ENCODE results near the gene GALNS.
"Not testable (repeated sequence)": the region's sequence is repeated elsewhere in the genome, so short reads cannot be mapped to it uniquely, and the experiment has no call there.

Gene GALNS

DNA sequence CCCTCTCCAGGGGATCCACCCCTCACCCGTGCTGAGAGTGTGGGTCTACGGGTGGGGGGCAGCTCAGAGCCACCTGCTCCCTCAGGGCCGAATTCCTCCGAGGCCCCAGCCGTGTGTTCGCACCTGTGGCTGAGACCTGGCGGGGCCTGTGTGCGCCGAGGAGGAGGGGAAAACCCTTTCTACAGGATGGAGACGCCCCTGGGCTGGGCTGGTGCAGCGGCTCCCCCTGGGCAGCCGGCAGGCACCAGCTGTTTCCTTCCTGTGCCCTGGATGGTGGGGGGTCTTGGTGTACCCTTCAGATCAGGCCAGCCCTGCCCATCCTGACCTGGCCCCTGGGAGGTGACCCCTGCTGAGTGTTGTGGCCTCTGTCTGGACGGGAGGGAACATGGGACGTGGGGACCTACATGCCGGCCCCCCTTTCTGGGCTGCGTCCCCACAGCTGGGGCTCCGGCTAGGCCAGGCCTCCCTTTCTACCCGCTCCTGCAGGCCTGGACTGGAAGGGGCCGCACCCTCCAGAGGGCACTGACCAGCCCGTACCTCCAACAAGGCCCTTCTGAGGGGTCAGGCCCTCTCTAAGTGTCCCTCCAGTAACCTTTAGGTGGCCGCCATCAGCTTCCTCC lies 38.0 kb upstream of the GALNS start:
- Mint-ChIP-seq H3K27me3 (no peaks in the 10 kb centered on the region), H3K4me3 (no peak overlapping the region)

DNA sequence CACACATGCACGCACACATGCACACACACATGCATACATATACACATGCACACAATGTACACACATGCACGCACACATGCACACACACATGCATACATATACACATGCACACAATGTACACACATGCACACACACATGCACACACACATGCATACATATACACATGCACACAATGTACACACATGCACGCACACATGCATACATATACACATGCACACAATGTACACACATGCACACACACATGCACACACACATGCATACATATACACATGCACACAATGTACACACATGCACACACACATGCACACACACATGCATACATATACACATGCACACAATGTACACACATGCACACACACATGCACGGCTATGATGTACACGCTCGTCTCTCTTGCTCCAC lies 37.5 kb upstream of the GALNS start:
- intact Hi-C loops (cut with micrococcal nuclease); H3K4me1 Mint-ChIP-seq (ENCODE audit: low read depth); H3K27me3 Mint-ChIP-seq: not testable (repeated sequence)

More for the DNA sequence above, 38.0 kb upstream of the GALNS start:
- H3K9me3 Mint-ChIP-seq: peaks cover 16% of the 10 kb centered on the region
- intact Hi-C loops (cut with micrococcal nuclease): no loop called here
- H3K36me3 Mint-ChIP-seq (ENCODE audit: low read depth): peaks cover 87% of the 10 kb centered on the region
- no peaks in the 10 kb centered on the region for H3K4me1 Mint-ChIP-seq (ENCODE audit: low read depth)
- H3K27ac Mint-ChIP-seq: no peak overlapping the region

DNA sequence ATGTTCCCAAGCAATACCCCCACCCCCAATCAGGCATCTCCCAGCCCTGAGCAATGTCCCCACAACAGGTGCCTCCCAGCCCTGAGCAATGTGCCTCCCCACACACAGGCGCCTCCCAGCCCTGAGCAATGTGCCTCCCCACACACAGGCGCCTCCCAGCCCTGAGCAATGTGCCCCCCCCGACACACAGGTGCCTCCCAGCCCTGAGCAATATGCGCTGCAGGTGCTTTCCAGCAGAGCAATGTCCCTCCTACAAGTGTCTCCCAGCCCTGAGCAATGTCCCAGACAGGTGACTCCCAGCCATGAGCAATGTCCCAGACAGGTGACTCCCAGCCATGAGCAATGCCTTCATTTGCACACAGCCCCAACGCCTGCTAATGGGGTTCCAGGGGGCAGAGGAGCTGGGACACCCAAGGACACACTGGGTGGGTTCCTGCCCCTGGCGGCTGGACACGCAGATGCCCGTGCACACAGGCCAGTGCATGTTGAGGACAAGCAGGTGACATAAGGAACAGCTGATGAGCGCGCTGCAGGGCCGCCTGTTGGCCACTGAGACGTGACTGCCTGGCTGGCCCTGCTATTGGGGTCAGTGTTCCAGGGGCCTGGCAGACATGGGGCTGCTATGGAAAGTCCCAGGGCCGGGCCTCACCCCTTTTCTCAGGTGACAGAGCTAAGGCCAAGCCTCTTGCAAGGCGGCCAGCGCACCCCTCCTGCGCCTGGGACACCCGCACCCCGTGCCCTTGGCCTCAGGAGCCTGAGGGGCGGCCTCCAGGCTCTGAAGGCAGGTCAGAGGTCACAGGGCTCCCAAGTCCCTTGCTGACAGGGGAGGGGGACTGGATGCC lies 36.6 kb upstream of the GALNS start:
- Mint-ChIP-seq H3K4me1 (ENCODE audit: low read depth) (no peaks in the 10 kb centered on the region), H3K4me3 (no peak overlapping the region), H3K9me3 (peaks cover 21% of the 10 kb centered on the region), H3K27ac (no peak overlapping the region), H3K36me3 (ENCODE audit: low read depth) (peaks cover 87% of the 10 kb centered on the region), H3K27me3 (no peaks in the 10 kb centered on the region)
- intact Hi-C loops (cut with micrococcal nuclease): no loop called here

More for the DNA sequence above, 37.5 kb upstream of the GALNS start:
- H3K27ac Mint-ChIP-seq, H3K4me3 Mint-ChIP-seq: not testable (repeated sequence)
- H3K9me3 Mint-ChIP-seq: peaks cover 21% of the 10 kb centered on the region
- peaks cover 87% of the 10 kb centered on the region for H3K36me3 Mint-ChIP-seq (ENCODE audit: low read depth)

DNA sequence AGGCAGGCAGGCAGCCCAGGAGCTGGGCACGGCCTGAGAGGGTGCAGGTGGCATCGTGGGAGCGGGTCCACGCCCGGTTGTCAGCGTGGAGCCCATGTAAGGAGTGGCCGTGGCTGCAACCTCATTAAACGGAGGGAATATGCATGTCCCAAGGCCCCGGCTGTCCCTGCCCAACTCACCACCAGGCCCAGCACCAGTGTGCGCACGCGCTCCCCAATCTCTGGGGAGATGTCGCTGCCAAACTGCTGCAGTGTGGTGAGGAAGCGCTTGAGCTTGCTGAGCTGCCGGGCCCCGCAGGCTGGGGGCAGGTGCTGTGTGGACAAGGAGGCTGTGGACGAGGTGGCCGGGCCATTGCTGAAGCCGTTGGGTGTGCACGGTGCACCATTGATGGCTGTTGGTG lies 35.3 kb upstream of the GALNS start:
- H3K27me3 Mint-ChIP-seq: no peaks in the 10 kb centered on the region
- no peak overlapping the region for H3K4me3 Mint-ChIP-seq
- intact Hi-C loops (cut with micrococcal nuclease): no loop called here

DNA sequence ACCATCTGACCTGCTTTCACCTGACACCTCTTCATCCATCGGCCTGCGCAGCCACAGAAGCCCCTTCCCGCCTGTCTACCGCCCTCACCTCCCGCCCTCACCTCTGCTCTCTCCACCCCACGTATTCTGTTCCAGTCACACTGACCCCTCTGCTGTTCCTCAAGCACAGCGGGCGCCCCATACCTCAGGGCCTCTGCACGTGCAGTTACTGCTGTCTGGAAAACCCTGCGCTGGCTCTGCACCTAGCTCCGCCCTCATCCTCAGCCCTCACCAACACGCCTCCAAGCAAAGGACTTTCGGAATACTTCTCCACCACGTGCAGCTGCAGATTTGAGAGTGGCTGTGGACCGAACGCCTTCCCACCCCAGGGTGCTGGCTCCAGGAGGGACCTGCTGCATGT lies 34.3 kb upstream of the GALNS start:
- no peaks in the 10 kb centered on the region for H3K27me3 Mint-ChIP-seq
- H3K27ac Mint-ChIP-seq: no peak overlapping the region
- peaks cover 84% of the 10 kb centered on the region for H3K36me3 Mint-ChIP-seq (ENCODE audit: low read depth)
- intact Hi-C loops (cut with micrococcal nuclease): no loop called here
- H3K4me1 Mint-ChIP-seq (ENCODE audit: low read depth): no peaks in the 10 kb centered on the region
- peaks cover 21% of the 10 kb centered on the region for H3K9me3 Mint-ChIP-seq
- no peak overlapping the region for H3K4me3 Mint-ChIP-seq

More for the DNA sequence above, 35.3 kb upstream of the GALNS start:
- Mint-ChIP-seq H3K4me1 (ENCODE audit: low read depth) (no peaks in the 10 kb centered on the region), H3K9me3 (peaks cover 21% of the 10 kb centered on the region), H3K36me3 (ENCODE audit: low read depth) (peaks cover 84% of the 10 kb centered on the region), H3K27ac (no peak overlapping the region)

DNA sequence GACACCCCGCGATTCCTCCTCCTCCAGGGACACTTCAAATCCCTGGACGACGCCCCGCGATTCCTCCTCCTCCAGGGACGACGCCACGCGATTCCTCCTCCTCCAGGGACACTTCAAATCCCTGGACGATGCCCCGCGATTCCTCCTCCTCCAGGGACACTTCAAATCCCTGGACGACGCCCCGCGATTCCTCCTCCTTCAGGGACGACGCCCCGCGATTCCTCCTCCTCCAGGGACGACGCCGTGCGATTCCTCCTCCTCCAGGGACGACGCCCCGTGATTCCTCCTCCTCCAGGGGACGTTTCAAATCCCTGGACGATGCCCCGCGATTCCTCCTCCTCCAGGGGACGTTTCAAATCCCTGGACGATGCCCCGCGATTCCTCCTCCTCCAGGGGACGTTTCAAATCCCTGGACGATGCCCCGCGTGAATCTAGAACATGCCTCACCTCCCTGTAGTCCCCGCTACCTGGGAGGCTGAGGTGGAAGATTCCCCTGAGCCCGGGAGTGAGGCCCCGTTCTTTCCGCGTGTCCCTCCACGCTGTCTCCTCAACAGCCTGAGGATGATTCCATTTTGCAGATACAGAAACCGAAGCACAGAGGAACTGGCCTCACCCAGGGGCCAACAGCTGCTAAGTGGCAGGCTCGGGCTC lies 33.1 kb upstream of the GALNS start:
- H3K27me3 Mint-ChIP-seq; H3K4me3 Mint-ChIP-seq; H3K27ac Mint-ChIP-seq; intact Hi-C loops (cut with micrococcal nuclease); H3K4me1 Mint-ChIP-seq (ENCODE audit: low read depth): not testable (repeated sequence)
- peaks cover 21% of the 10 kb centered on the region for H3K9me3 Mint-ChIP-seq
- peaks cover 84% of the 10 kb centered on the region for H3K36me3 Mint-ChIP-seq (ENCODE audit: low read depth)

DNA sequence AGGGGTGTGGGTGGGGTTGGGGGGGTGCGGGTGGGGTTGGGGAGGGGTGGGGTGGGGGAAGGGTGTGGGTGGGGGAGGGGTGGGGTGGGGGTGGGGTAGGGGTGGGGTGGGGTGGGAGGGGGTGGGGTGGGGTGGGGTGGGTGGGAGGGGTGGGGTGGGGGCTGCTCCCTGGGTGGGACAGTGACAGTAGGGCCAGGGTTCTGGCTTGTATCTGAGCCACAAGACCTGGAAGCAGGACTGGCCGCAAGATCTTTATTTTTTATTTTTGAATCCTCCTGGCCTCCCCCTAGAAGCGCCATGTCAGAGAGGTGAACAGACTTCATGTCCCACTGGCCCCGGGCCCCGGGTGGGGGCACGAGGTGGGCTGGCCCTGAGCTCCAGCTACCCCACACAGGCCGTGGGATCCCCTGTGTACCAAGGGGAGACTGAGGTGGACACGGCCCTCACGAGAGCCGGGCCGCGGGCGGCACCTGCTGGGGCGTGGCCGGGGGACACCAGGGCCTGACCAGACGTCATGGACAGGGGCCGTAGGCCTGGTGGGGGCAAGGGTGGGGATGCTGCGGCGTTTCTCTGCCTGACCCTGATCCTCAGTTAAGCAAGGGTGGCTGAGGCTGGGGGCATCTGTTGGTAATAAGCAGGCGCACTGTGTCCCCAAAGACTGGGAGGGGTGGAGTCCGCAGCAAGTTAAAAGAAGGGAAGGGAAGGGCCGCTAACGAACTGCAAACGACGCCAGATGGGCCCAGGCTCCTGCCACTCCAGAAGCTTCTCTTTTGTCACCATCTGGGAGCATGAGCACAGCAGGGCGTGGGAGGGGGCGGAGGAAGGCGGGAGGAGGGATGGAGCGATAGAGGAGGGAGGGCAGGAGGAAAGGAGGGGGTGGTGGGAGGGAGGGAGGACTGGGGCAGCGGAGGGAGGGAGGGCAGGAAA lies 32.0 kb upstream of the GALNS start:
- Mint-ChIP-seq H3K4me1 (ENCODE audit: low read depth) (no peaks in the 10 kb centered on the region), H3K27ac (no peak overlapping the region), H3K36me3 (ENCODE audit: low read depth) (peaks cover 91% of the 10 kb centered on the region), H3K9me3 (peaks cover 21% of the 10 kb centered on the region), H3K4me3 (no peak overlapping the region), H3K27me3 (no peaks in the 10 kb centered on the region)
- intact Hi-C loops (cut with micrococcal nuclease): no loop called here

DNA sequence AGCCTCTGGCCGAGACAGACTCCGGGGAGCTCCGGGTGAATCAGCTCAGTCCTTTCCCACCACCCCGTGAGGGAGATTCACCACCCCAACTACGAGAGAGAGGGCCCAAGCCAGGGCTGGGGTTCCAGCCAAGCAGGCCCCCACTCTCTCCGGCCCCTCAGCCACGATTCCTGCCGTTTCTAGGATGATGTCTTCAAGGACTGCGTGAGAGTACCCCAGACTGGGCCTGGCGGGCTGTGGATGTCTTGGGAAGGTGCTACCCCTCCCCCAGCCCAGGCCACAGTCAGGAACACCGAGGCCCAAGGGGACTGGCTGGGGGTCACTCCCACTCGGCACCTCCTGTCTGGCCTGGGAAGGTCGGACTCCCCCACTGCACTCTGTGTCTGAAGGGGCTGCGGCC lies 31.3 kb upstream of the GALNS start:
- Mint-ChIP-seq H3K27me3 (no peaks in the 10 kb centered on the region), H3K4me1 (ENCODE audit: low read depth) (peaks cover 4% of the 10 kb centered on the region), H3K9me3 (peaks cover 21% of the 10 kb centered on the region), H3K4me3 (no peak overlapping the region), H3K36me3 (ENCODE audit: low read depth) (peaks cover 94% of the 10 kb centered on the region), H3K27ac (no peak overlapping the region)
- intact Hi-C loops (cut with micrococcal nuclease): no loop called here

DNA sequence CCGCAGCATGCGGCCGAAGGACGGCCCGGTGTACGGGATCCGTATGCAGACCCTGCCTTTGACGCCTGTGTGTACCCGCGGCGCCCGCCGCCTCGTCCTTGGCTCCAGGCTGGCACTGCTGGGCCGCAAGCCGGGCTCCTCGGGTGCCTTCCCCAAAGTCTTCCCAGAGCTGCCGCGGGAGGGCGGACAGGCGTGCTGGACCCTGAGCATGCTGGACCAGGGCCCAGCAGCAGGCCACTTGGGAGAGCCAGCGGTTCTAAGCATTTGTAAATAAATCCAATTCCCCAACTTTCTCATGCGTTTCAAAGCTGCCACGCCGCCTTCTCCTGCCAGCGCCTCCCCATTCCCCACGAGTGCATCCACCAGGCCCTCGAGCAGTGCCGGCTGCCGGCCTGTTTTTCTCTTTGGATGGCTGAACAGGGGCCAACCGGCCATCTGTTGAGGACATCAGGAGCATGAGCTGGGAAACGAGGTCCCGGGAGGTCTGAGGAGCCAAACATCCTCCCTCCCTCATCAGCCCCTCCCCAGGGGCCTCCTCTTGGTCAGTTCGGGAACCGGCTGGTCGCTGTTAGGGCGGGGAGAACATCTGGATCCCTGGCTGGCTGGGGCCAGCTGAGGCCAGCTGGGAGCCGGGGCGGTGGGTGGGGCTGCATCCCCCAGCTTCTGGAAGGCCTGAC lies 30.2 kb upstream of the GALNS start:
- H3K4me1 Mint-ChIP-seq (ENCODE audit: low read depth): peaks cover 15% of the 10 kb centered on the region
- H3K9me3 Mint-ChIP-seq: peaks cover 28% of the 10 kb centered on the region
- H3K36me3 Mint-ChIP-seq (ENCODE audit: low read depth): peaks cover 94% of the 10 kb centered on the region
- H3K27me3 Mint-ChIP-seq: no peaks in the 10 kb centered on the region
- H3K4me3 Mint-ChIP-seq: no peak overlapping the region
- intact Hi-C loops (cut with micrococcal nuclease): no loop called here
- H3K27ac Mint-ChIP-seq: no peak overlapping the region

DNA sequence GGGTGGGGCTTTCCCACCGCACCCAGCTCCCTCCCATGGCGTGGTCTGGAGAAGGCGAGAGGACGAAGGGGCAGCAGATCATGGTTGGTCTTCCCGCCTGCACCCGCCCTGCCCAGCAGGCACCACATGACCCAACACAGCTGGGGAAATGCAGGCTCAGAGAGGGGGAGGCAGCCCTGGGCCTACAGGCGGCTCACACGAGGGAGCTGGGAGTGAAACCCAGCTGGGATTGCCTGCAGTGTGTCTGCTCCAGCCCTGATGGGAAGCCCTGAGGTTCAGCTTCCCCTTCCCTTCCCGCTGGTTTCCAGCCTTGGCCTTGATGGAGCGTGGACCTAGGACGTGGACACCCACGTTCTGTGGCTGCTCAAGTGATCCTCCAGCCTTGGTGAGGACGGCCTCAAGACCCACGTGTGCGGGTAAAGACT lies 29.7 kb upstream of the GALNS start:
- H3K4me3 Mint-ChIP-seq: no peak overlapping the region
- peaks cover 28% of the 10 kb centered on the region for H3K9me3 Mint-ChIP-seq

DNA sequence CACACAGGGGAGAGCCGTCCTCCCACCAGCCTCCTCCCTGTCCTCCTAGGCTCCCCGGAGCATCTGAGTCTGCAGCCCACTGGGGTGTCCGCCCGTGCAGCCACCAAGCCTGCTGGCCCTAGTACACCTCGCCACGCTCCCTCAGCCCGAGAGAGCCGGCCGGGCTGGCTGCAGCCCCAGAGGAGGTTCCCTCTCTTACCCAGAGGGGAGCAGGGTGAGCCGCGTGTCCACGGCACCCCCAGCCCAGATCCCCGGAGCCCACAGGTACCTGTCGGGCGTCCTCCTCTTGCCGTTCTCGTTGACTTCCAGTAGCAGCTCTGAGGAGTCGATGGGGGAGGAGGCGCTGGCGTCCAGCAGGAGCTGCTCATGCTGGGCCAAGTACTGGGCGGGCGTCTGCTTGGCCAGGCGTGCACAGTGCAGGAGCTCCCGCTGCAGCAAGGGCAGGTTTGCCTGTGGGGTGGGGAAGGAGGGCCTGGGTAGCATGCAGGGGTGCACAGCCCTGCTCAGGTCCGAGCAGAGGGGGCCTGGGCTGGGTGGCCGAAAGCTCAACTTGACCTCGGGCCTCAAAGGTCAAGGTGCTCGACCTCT lies 29.0 kb upstream of the GALNS start:
- Mint-ChIP-seq H3K9me3 (peaks cover 22% of the 10 kb centered on the region), H3K4me1 (ENCODE audit: low read depth) (peaks cover 16% of the 10 kb centered on the region), H3K27me3 (no peaks in the 10 kb centered on the region), H3K27ac (no peak overlapping the region), H3K4me3 (no peak overlapping the region), H3K36me3 (ENCODE audit: low read depth) (peaks cover 94% of the 10 kb centered on the region)
- intact Hi-C loops (cut with micrococcal nuclease): no loop called here

More for the DNA sequence above, 29.7 kb upstream of the GALNS start:
- Mint-ChIP-seq H3K4me1 (ENCODE audit: low read depth) (peaks cover 16% of the 10 kb centered on the region), H3K27me3 (no peaks in the 10 kb centered on the region), H3K36me3 (ENCODE audit: low read depth) (peaks cover 94% of the 10 kb centered on the region), H3K27ac (no peak overlapping the region)
- intact Hi-C loops (cut with micrococcal nuclease): no loop called here

DNA sequence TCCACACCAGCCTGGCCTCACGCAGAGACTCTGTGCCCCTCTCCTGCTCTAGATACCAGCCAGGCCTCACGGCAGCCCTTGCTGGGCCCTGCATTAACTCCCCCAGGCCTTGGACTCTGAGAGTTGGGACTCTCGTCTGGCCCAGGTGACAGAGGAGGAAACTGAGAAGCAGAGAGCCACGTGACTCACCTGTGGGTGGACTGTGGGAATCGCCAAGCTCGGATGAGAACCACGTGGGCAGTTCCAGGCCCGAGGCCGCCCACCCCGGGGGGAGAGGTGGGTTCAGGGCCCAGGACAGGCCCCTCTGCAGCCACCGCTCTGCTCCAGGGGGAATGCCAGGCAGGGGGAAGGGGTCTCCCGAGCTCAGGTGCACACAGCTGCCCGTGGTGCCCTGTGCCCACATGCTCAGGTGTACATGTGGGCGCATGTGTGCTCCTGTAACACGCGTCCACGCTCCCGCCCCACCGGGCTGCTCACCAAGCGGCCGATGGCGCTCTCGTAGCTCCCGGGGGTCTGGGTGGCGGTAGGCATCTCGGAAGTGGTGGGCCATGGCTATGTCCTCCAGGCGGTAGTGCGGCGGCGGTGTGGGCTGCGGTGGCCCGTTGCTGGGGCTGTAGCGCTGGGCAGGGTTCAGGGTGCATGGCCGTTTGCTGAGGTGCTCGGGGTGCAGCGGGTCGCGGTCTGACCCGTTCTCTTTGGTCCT lies 28.0 kb upstream of the GALNS start:
- Mint-ChIP-seq H3K4me3 (no peak overlapping the region), H3K9me3 (peaks cover 11% of the 10 kb centered on the region), H3K4me1 (ENCODE audit: low read depth) (peaks cover 16% of the 10 kb centered on the region), H3K27ac (no peak overlapping the region), H3K36me3 (ENCODE audit: low read depth) (peaks cover 94% of the 10 kb centered on the region), H3K27me3 (no peaks in the 10 kb centered on the region)
- intact Hi-C loops (cut with micrococcal nuclease): no loop called here
